Mesenchymal stem cell (in vitro differentiated cells and primary cell): ENCODE results near the gene B9D1.
A peak's percentile ranks its signal among the peaks of the same experiment; 100 is the strongest.

Experiments
- DNase-seq: peaks from one replicate; pipeline ENCODE4 v3.0.0-alpha.2; 2013
- H2AFZ ChIP-seq: one replicate; pipeline ENCODE4 v1.6.1; 2013; ENCODE audit warnings: low read depth, mild to moderate bottlenecking, control low read depth, inconsistent platforms, low read length, moderate library complexity
- H2AK5ac ChIP-seq: 2 replicates; pipeline ENCODE4 v1.6.1; 2013; ENCODE audit warnings: low read length, moderate library complexity, mild to moderate bottlenecking, inconsistent platforms; ENCODE audit not compliant: severe bottlenecking
- H2BK120ac ChIP-seq: one replicate; pipeline ENCODE4 v1.6.1; 2013; ENCODE audit warnings: low read depth, mild to moderate bottlenecking, inconsistent platforms, low read length, moderate library complexity
- H2BK12ac ChIP-seq, 2 experiments: one replicate each; pipeline ENCODE4 v1.6.1; 2013; ENCODE audit warnings: inconsistent platforms in 2 of 2, low read length in 2 of 2, mild to moderate bottlenecking in 2 of 2, moderate library complexity in 2 of 2, control low read depth in 1 of 2
- H2BK15ac ChIP-seq: one replicate; pipeline ENCODE4 v1.6.1; 2013; ENCODE audit warnings: mild to moderate bottlenecking, low read depth, inconsistent platforms; ENCODE audit not compliant: poor library complexity, severe bottlenecking
- H2BK5ac ChIP-seq: 2 replicates; pipeline ENCODE4 v1.6.1; 2013; ENCODE audit warnings: low read depth, mild to moderate bottlenecking, low read length, control low read depth, inconsistent platforms; ENCODE audit not compliant: poor library complexity, severe bottlenecking
- H3K14ac ChIP-seq, 2 experiments: one replicate each; pipeline ENCODE4 v1.6.1; 2013; ENCODE audit warnings: inconsistent platforms in 2 of 2, low read length in 2 of 2, control low read depth in 1 of 2, mild to moderate bottlenecking in 1 of 2, moderate library complexity in 1 of 2
- H3K18ac ChIP-seq, 2 experiments: one replicate each; pipeline ENCODE4 v1.6.1; 2013; ENCODE audit warnings: inconsistent platforms in 2 of 2, low read length in 2 of 2, control low read depth in 1 of 2, low read depth in 1 of 2, mild to moderate bottlenecking in 1 of 2
- H3K23ac ChIP-seq, 2 experiments: one replicate each; pipeline ENCODE4 v1.6.1; 2013; ENCODE audit warnings: inconsistent platforms in 2 of 2, low read length in 2 of 2, mild to moderate bottlenecking in 2 of 2, moderate library complexity in 2 of 2, control low read depth in 1 of 2
- H3K27ac ChIP-seq: 2 replicates; pipeline ENCODE4 v1.5.1; 2013; ENCODE audit warnings: mild to moderate bottlenecking, moderate library complexity, low read length, control low read depth, inconsistent platforms; ENCODE audit not compliant: poor library complexity, severe bottlenecking
- H3K27me3 ChIP-seq, 2 experiments: 2 replicates each; pipeline versions ENCODE4 v1.6.1 to v1.7.0; 2013; ENCODE audit warnings: low read length in 2 of 2, mild to moderate bottlenecking in 2 of 2, moderate library complexity in 2 of 2, control low read depth in 1 of 2, inconsistent platforms in 1 of 2; ENCODE audit not compliant: control insufficient read depth in 1 of 2, insufficient read depth in 1 of 2
- H3K36me3 ChIP-seq, 2 experiments: 2 replicates each; pipeline versions ENCODE4 v1.6.1 to v1.7.0; 2013; ENCODE audit warnings: low read length in 2 of 2, control low read depth in 1 of 2, inconsistent platforms in 1 of 2, low read depth in 1 of 2, mild to moderate bottlenecking in 1 of 2; ENCODE audit not compliant: insufficient read depth in 2 of 2, control insufficient read depth in 1 of 2
- H3K4ac ChIP-seq, 2 experiments: one replicate each; pipeline ENCODE4 v1.6.1; 2013; ENCODE audit warnings: inconsistent platforms in 2 of 2, low read length in 2 of 2, mild to moderate bottlenecking in 2 of 2, moderate library complexity in 2 of 2, control low read depth in 1 of 2, low read depth in 1 of 2
- H3K4me1 ChIP-seq: 2 replicates; pipeline ENCODE4 v1.6.1; 2013; ENCODE audit warnings: low read depth, low read length, control low read depth; ENCODE audit not compliant: control insufficient read depth, insufficient read depth
- H3K4me2 ChIP-seq: 2 replicates; pipeline ENCODE4 v1.6.1; 2013; ENCODE audit warnings: low read length, mild to moderate bottlenecking, inconsistent platforms; ENCODE audit not compliant: poor library complexity, severe bottlenecking
- H3K4me3 ChIP-seq, 2 experiments: 2 replicates each; pipeline versions ENCODE4 v1.5.1 to v1.7.0; 2013; ENCODE audit warnings: low read length in 2 of 2, mild to moderate bottlenecking in 2 of 2, control low read depth in 1 of 2, low read depth in 1 of 2; ENCODE audit not compliant: insufficient read depth in 1 of 2
- H3K79me1 ChIP-seq: replicated peaks from 2 replicates; pipeline ENCODE4 v1.6.1; 2013; ENCODE audit warnings: mild to moderate bottlenecking, control low read depth, low read length, inconsistent platforms; ENCODE audit not compliant: poor library complexity, severe bottlenecking
- H3K9ac ChIP-seq: 2 replicates; pipeline ENCODE4 v1.7.0; 2013; ENCODE audit warnings: mild to moderate bottlenecking, low read length, moderate library complexity
- H3K9me3 ChIP-seq: 2 replicates; pipeline ENCODE4 v1.7.0; 2013; ENCODE audit warnings: mild to moderate bottlenecking, low read length; ENCODE audit not compliant: control insufficient read depth
- H4K8ac ChIP-seq: one replicate; pipeline ENCODE4 v1.6.1; 2013; ENCODE audit warnings: inconsistent platforms, mild to moderate bottlenecking, low read length, moderate library complexity
- H4K91ac ChIP-seq: one replicate; pipeline ENCODE4 v1.6.1; 2013; ENCODE audit warnings: mild to moderate bottlenecking, low read length, inconsistent platforms
- WGBS: methylation state at CpG from one replicate; pipeline ENCODE4 v1.1.7; 2013; ENCODE audit warnings: mixed read lengths; 5-methylcytosine and 5-hydroxymethylcytosine counted together
- small RNA-seq: library from polyadenylated mRNA; stranded (forward); fragments of <200 nt; extraction: miRNeasy Mini kit (QIAGEN cat#:217004); gene quantifications from one replicate; pipeline ENCODE3, GENCODE V24; 2013; ENCODE audit warnings: low read depth

Gene B9D1

GRCh38 chr17:19295473-19296135, 66.9 kb downstream of the B9D1 start:
- Histone ChIP-seq H4K8ac (no peak overlapping the region), H3K14ac (no peak overlapping the region), H2AFZ (no peak overlapping the region), H3K27me3 (no peaks in the 10 kb centered on the region), H2AK5ac (no peak overlapping the region), H3K4me1 (peaks cover 10% of the 10 kb centered on the region), H3K4me2 (no peak overlapping the region), H3K23ac (no peak overlapping the region), H3K79me1 (peaks cover 27% of the 10 kb centered on the region), H3K4ac (no peak overlapping the region), H2BK5ac (no peak overlapping the region), H2BK15ac (no peak overlapping the region), H3K18ac (no peak overlapping the region), H2BK120ac (no peak overlapping the region), H3K36me3 (peaks cover 7 to 8% of the 10 kb centered on the region in 2 experiments), H3K27ac (no peak overlapping the region), H3K9me3 (no peaks in the 10 kb centered on the region), H3K9ac (no peak overlapping the region), H2BK12ac (no peak overlapping the region), H3K4me3 (no peak overlapping the region), H4K91ac (no peak overlapping the region)
- DNase-seq: no peak
- 87% methylated on average over 6 of the region's 8 CpGs for WGBS

GRCh38 chr17:19294443-19294842, 68.1 kb downstream of the B9D1 start:
- Histone ChIP-seq H2AFZ (no peak overlapping the region), H3K4ac (no peak overlapping the region), H3K9me3 (no peaks in the 10 kb centered on the region), H2BK120ac (no peak overlapping the region), H3K18ac (no peak overlapping the region), H3K79me1 (peaks cover 29% of the 10 kb centered on the region), H4K91ac (no peak overlapping the region), H4K8ac (no peak overlapping the region), H2BK12ac (no peak overlapping the region), H3K27me3 (no peaks in the 10 kb centered on the region), H2BK15ac (no peak overlapping the region), H3K4me3 (no peak overlapping the region), H3K9ac (no peak overlapping the region), H3K4me1 (peaks cover 17% of the 10 kb centered on the region), H3K27ac (no peak overlapping the region), H3K23ac (no peak overlapping the region), H2AK5ac (no peak overlapping the region), H2BK5ac (no peak overlapping the region), H3K4me2 (no peak overlapping the region), H3K36me3 (peaks cover 2 to 8% of the 10 kb centered on the region in 2 experiments), H3K14ac (no peak overlapping the region)
- WGBS: 93% methylated on average over 1 of the region's 3 CpGs
- no peak for DNase-seq

Small RNA genes lying within 50 kb of the gene (small RNA-seq; reads per million reads assigned to genes)
- 278 reads per million, percentile 95 among the genes with 10 or more reads in this experiment for gene MIR1180
